ENCODE results near the gene MAPK6. TPM values are rescaled to one million over a fixed set of nuclear protein-coding genes. Genes with fewer than 3 reads are reported as not detected.

The MAPK6 gene
- total RNA-seq, 1 experiment from 2014 or later, result 35.9 TPM

DNA sequence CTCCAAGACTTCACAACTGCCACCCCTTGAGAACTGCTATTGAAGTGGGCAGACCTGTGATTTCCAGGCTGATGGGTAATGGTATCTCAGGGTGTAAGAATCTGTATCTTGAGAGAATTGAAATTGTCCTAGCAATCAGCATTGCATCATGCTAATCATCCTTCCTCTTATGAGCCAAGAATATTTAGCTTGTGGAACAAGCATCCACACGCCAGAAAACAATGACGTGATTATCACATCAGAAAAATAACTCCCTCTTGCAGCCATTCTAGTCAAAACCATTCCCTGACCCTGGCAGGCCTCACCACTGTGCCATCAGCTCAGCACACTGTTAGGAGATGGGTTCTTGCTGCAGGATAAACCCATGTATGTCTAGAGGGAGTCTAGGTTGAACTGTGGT, 86.8 kb downstream of the MAPK6 start:
- TF ChIP-seq, protein P1, sequence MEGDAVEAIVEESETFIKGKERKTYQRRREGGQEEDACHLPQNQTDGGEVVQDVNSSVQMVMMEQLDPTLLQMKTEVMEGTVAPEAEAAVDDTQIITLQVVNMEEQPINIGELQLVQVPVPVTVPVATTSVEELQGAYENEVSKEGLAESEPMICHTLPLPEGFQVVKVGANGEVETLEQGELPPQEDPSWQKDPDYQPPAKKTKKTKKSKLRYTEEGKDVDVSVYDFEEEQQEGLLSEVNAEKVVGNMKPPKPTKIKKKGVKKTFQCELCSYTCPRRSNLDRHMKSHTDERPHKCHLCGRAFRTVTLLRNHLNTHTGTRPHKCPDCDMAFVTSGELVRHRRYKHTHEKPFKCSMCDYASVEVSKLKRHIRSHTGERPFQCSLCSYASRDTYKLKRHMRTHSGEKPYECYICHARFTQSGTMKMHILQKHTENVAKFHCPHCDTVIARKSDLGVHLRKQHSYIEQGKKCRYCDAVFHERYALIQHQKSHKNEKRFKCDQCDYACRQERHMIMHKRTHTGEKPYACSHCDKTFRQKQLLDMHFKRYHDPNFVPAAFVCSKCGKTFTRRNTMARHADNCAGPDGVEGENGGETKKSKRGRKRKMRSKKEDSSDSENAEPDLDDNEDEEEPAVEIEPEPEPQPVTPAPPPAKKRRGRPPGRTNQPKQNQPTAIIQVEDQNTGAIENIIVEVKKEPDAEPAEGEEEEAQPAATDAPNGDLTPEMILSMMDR (IDR thresholded peaks at IDR 0.05; ENCODE audit: unreplicated experiment), result no peak
- no peak for DNase-seq
- Mint-ChIP-seq H3K4me1 (ENCODE audit: low read depth, unreplicated experiment) (peaks cover 10% of the 10 kb centered on the region), H3K27me3 (ENCODE audit: unreplicated experiment) (no peaks in the 10 kb centered on the region), H3K36me3 (ENCODE audit: insufficient read depth, unreplicated experiment) (no peaks in the 10 kb centered on the region), H3K27ac (ENCODE audit: unreplicated experiment) (no peak overlapping the region), H3K9me3 (ENCODE audit: low read depth, unreplicated experiment) (no peaks in the 10 kb centered on the region), H3K4me3 (ENCODE audit: low read depth, unreplicated experiment) (no peak overlapping the region)
- CTCF ChIA-PET, result interaction anchor here (0.7 kb wide), 1 partner anchor 74 kb away, joined by 3 read pairs; no protein-coding TSS in a partner anchor
- no TSS peak for BruUV-seq (replicated peaks)
- intact Hi-C loops (cut with micrococcal nuclease; ENCODE audit: unreplicated experiment), result no loop called here

DNA sequence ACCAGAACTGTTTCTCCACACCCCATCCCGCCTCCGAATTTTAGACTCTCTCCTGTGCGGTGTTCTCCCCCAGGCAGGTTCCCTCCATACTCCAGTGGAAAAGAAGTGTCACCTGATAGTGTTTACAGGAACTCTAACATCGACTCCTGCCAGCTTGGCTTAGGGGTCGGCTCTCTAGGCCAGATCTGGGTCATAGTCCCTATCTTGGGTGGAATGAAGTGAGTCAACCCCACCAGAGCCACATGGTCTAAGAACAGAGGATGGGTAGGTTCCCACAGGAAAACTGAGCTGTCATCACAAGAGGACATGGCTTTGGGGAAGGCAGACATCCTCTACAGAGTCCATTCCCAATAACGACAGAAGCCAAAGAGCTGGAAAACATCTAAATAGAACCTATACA, 87.6 kb downstream of the MAPK6 start:
- no peaks in the 10 kb centered on the region for H3K36me3 Mint-ChIP-seq (ENCODE audit: insufficient read depth, unreplicated experiment)

DNA sequence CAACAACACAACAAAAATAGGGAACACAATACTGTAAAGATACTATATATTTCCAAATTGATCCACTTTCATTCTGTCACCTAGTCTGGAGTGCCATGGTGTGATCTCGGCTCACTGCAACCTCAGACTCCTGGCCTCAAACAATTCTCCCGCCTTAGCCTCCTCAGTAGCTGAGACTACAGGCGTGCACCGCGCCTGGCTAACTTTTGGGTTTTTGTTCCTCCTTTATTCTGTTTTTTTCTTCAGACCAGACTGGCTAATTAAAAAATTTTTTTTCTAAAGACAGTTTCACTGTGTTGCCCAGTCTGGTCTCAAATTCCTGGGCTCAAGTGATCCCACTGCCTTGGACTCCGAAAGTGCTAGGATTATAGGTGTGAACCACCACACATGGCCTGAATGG, 88.2 kb downstream of the MAPK6 start:
- Mint-ChIP-seq H3K27me3 (ENCODE audit: unreplicated experiment) (no peaks in the 10 kb centered on the region), H3K27ac (ENCODE audit: unreplicated experiment) (no peak overlapping the region), H3K9me3 (ENCODE audit: low read depth, unreplicated experiment) (no peaks in the 10 kb centered on the region), H3K36me3 (ENCODE audit: insufficient read depth, unreplicated experiment) (peaks cover 2% of the 10 kb centered on the region), H3K4me1 (ENCODE audit: low read depth, unreplicated experiment) (peaks cover 10% of the 10 kb centered on the region), H3K4me3 (ENCODE audit: low read depth, unreplicated experiment) (no peak overlapping the region)
- CTCF ChIA-PET, result no interaction called here
- intact Hi-C loops (cut with micrococcal nuclease; ENCODE audit: unreplicated experiment), result no loop called here
- TF ChIP-seq, protein P1 (IDR thresholded peaks at IDR 0.05; ENCODE audit: unreplicated experiment), result no peak
- no peak for DNase-seq
- BruUV-seq (replicated peaks), result no TSS peak

More for the DNA sequence above, 87.6 kb downstream of the MAPK6 start:
- Mint-ChIP-seq H3K4me1 (ENCODE audit: low read depth, unreplicated experiment) (peaks cover 10% of the 10 kb centered on the region), H3K27me3 (ENCODE audit: unreplicated experiment) (no peaks in the 10 kb centered on the region), H3K4me3 (ENCODE audit: low read depth, unreplicated experiment) (no peak overlapping the region), H3K27ac (ENCODE audit: unreplicated experiment) (no peak overlapping the region), H3K9me3 (ENCODE audit: low read depth, unreplicated experiment) (no peaks in the 10 kb centered on the region)
- CTCF ChIA-PET, result no interaction called here
- BruUV-seq (replicated peaks), result no TSS peak
- no peak for DNase-seq
- intact Hi-C loops (cut with micrococcal nuclease; ENCODE audit: unreplicated experiment), result no loop called here
- TF ChIP-seq, protein P1 (IDR thresholded peaks at IDR 0.05; ENCODE audit: unreplicated experiment), result no peak

DNA sequence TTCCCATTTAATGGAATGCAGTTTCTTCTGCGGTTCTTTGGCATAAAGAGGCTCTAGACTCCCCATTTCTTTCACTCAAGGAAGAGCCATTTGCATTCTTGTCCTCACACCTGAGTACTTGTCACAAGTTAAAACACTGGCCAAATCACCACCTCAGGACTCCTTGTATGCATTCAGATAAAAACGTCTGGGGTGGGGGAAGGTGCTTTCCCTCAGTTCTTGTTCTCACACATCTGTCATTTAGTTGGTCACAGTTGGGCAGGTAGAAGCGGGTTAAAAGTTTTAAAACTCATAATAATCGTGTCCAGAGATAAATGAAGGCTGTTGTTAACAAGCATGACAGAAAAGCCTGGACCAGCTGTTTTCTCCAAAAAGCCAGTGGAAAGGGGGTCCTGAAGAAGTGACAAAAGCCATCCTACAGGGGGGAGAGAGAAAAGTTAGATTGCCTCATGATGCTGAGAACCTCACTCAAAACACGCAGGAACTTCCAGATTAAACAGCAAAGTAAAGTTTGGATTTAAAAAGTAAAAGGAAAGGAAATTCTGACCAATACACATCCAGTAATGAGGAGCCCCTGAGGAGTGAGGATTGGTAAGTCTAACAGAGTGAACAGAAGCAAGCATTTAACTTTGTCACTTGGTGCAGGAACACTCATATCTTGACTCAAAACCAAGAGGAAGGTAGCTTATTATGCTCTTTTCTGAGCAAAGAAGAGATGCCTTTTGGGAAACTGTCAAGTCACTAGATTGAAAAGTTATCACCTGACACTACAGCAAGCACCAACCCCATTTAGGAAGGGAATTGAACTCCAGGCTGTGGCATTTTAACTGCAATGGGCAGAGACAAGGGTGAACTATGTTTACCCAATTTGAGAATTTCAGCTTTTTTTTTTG, 90.8 kb downstream of the MAPK6 start:
- Mint-ChIP-seq H3K27me3 (ENCODE audit: unreplicated experiment) (no peaks in the 10 kb centered on the region), H3K27ac (ENCODE audit: unreplicated experiment) (no peak overlapping the region), H3K4me1 (ENCODE audit: low read depth, unreplicated experiment) (no peaks in the 10 kb centered on the region), H3K36me3 (ENCODE audit: insufficient read depth, unreplicated experiment) (peaks cover 4% of the 10 kb centered on the region), H3K4me3 (ENCODE audit: low read depth, unreplicated experiment) (no peak overlapping the region), H3K9me3 (ENCODE audit: low read depth, unreplicated experiment) (no peaks in the 10 kb centered on the region)
- TF ChIP-seq, protein P1 (IDR thresholded peaks at IDR 0.05; ENCODE audit: unreplicated experiment), result no peak
- BruUV-seq (replicated peaks), result no TSS peak
- intact Hi-C loops (cut with micrococcal nuclease; ENCODE audit: unreplicated experiment), result no loop called here
- no peak for DNase-seq
- CTCF ChIA-PET, result interaction anchor here (0.6 kb wide), 1 partner anchor 61 kb away, joined by 3 read pairs; no protein-coding TSS in a partner anchor
